ENCODE results near the gene ITGB2.

ITGB2 gene

DNA sequence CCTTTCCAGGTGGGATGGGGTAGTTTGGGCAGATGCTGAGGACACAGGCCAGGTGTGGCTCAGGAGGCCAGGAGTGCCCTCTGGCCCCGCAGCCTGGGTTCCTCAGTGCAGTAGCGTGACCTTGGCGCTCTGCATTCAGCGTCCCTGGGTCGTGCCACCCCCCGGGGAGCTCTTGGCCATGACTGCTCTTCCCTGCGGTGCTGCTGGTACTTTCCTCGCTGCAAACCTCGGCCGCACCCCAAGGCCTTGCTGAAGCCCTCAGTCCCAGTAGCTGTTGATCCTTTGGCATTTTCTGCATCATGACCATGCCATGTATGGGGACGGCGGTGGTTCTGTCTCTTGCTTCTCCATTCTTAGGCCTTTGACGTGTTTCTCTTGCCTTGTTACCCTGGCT, 32.9 kb upstream of the ITGB2 start:
- TF ChIP-seq CTCF (IDR thresholded peaks at IDR 0.05; ENCODE audit: low read length, missing control alignments): no peak
- DNase-seq (ENCODE audit: low read depth): no peak
- H3K4me3 ChIP-seq (replicated peaks; ENCODE audit: low read depth, low read length): no peak overlapping the region

DNA sequence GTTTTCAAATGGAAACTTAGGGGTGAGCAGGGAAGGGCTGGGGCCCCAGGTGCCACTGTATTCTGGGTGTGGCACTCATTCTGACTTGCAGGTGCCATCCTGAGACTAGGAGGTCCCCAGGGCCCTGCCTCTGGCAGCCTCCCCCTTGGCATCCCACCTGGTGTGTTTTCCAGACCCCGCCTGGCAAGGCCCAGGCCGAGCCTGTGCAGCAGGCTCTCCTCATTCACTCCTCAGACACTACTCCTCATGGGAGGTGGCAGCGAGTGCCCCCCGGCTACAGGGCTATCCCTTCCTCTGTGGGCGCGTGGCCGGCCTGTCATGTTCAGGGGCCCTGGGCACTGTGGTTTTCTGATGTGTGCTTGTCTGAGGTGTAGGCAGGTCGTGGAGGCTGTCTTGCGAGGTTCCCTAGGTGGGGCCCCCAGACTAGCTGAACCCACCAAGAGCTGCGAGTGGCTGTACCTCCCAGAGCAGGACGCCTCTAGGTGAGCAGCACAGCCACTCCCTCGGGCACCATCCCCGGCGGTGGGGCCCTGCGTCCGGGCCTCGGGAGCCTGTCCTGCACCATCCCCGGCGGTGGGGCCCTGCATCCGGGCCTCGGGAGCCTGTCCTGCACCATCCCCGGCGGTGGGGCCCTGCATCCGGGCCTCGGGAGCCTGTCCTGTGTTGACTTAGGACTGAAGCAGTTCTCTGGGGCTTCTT, 32.4 kb upstream of the ITGB2 start:
- DNase-seq (ENCODE audit: low read depth): no peak
- no peak for TF ChIP-seq CTCF (IDR thresholded peaks at IDR 0.05; ENCODE audit: low read length, missing control alignments)
- no peak overlapping the region for H3K4me3 ChIP-seq (replicated peaks; ENCODE audit: low read depth, low read length)

DNA sequence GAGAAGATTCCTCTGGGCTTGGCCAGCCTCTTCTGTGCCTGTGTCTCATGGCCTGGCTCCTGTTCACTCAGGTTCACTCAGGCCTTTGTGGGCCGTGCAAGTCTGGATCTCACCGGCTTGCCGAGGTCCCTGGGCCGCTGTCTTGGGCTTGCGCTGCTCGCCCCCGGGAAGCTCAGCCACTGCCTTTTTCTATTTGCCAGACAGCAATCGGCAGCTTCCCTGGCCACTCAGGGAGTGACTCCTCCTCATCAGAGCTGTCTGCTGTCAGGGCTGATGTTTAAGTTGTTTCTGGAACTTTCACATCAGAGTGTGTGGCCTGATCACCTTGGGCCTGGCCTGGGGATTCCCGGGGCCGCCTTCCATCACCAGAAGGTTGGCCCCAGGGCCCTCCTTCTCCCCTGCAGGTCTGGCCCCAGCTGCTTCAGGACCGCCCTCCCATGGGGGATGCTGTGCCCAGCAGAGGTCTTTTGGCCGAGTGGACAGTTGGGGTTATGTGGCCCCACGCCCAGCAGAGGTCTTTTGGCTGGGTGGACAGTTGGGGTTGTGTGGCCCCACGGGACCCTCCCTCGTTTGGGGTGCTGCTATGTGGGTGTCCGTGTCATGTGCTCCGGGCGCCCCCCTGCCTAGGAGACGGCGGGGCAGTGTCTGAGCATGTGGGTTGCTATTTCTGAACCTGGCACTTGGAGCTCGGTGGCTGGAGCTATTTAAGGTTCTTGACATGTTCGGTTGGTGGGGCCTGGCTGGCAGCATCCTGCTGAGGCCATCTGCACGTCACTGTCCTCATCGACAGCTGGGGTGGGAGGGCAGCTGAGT, 31.6 kb upstream of the ITGB2 start:
- no peak for DNase-seq (ENCODE audit: low read depth)

DNA sequence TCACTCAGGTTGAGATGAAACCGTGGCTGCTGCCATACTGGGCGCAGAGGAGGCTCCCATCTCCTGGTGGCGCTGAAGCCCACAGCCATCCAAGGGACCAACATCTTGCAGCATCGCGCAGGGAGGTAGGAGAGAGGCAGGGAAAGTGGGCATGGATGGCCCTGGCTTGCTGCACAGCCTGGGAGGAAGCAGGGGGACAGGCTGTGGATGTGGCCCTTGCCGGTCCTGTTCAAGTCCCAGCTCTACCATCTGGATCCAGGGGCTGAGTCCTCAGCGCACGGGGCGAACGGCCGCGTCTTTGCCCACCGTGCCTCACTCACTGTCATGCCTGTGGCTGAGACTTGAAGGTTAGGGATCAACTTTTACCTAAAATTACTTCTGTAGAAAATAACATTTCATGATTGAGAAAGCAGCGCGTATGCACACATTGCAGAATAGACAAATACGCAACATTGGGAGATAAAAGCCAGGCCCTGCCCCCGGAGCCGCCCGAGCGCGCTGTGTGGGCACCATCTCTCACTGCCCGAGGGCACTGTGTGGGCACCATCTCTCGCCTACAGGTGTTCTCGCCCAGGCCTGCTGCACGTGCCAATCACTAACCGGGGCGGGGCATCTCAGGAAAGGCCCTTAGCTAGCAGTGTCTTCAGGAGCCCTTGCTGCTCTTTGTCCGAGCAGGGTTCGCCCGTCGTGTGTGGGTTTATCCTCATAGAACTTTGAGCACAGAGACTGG, 30.7 kb upstream of the ITGB2 start:
- no peak for DNase-seq (ENCODE audit: low read depth)
- no peak overlapping the region for H3K4me3 ChIP-seq (replicated peaks; ENCODE audit: low read depth, low read length)
- no peak for TF ChIP-seq CTCF (IDR thresholded peaks at IDR 0.05; ENCODE audit: low read length, missing control alignments)

More for the DNA sequence above, 31.6 kb upstream of the ITGB2 start:
- TF ChIP-seq CTCF (IDR thresholded peaks at IDR 0.05; ENCODE audit: low read length, missing control alignments): no peak
- H3K4me3 ChIP-seq (replicated peaks; ENCODE audit: low read depth, low read length): no peak overlapping the region

GRCh38 chr21:44950351-44950750, 29.7 kb upstream of the ITGB2 start:
- no peak for TF ChIP-seq CTCF (IDR thresholded peaks at IDR 0.05; ENCODE audit: low read length, missing control alignments)
- DNase-seq (ENCODE audit: low read depth): no peak
- H3K4me3 ChIP-seq (replicated peaks; ENCODE audit: low read depth, low read length): no peak overlapping the region

DNA sequence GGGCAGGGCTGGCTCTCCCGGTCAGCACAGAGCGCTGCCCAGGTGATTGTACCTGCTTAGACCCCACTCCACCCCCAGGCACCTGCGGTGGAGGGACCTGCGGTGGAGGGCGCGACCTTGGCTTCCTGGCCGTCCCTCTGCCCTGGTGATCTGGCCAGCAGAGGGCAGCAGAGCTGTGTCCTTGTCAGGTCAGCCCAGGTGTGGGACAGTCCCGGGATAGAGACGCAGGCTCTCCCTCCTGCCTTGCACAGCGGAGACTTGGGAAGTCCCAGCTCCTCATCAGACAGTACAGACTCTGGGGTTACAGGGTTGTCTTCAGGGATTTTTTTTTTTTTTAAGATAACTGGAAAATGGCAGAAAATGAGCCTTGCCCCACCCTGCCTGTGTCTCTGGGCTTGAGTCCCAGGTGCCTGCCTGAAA, 29.1 kb upstream of the ITGB2 start:
- peak; percentile 85 for TF ChIP-seq CTCF (IDR thresholded peaks at IDR 0.05; ENCODE audit: low read length, missing control alignments)
- DNase-seq (ENCODE audit: low read depth): peak; percentile 76
- no peak overlapping the region for H3K4me3 ChIP-seq (replicated peaks; ENCODE audit: low read depth, low read length)
